ENCODE measurements around the gene EGFL6.

Gene EGFL6

DNA sequence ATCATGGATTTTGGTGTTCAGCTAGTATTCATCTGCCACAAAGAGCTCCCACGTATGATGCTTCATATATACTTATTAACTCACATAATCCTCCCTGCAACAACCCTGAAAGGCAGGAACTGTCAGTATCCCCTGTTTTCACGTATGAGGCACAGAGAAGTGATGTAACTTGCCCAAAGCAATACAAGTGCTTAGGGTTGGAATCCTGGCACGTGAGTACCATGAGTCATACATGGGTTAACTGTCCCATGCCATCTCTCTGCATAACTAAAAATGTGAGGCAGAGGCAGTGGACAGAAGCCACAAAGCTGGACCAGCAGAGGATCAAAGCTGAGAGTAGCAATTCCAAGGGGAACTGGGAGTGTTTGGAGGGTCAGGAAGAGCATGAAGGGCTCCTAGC lies 35.7 kb upstream of the EGFL6 start:
- no peak for TF ChIP-seq TAF1 (IDR thresholded peaks at IDR 0.05; ENCODE audit: low read depth)
- TF ChIP-seq EGR1 (IDR thresholded peaks at IDR 0.05): no peak
- no peak for TF ChIP-seq CEBPB (IDR thresholded peaks at IDR 0.05)
- TF ChIP-seq ZBTB7A (IDR thresholded peaks at IDR 0.05; ENCODE audit: low read depth): no peak
- TF ChIP-seq NFIC (IDR thresholded peaks at IDR 0.05): no peak
- no peak for TF ChIP-seq TEAD4 (IDR thresholded peaks at IDR 0.05)
- no peak for TF ChIP-seq YY1 (IDR thresholded peaks at IDR 0.05; ENCODE audit: low read depth)
- TF ChIP-seq MAX (IDR thresholded peaks at IDR 0.05): no peak
- no peak for TF ChIP-seq CREB1 (IDR thresholded peaks at IDR 0.05; ENCODE audit: low read depth)
- TF ChIP-seq, protein P1, sequence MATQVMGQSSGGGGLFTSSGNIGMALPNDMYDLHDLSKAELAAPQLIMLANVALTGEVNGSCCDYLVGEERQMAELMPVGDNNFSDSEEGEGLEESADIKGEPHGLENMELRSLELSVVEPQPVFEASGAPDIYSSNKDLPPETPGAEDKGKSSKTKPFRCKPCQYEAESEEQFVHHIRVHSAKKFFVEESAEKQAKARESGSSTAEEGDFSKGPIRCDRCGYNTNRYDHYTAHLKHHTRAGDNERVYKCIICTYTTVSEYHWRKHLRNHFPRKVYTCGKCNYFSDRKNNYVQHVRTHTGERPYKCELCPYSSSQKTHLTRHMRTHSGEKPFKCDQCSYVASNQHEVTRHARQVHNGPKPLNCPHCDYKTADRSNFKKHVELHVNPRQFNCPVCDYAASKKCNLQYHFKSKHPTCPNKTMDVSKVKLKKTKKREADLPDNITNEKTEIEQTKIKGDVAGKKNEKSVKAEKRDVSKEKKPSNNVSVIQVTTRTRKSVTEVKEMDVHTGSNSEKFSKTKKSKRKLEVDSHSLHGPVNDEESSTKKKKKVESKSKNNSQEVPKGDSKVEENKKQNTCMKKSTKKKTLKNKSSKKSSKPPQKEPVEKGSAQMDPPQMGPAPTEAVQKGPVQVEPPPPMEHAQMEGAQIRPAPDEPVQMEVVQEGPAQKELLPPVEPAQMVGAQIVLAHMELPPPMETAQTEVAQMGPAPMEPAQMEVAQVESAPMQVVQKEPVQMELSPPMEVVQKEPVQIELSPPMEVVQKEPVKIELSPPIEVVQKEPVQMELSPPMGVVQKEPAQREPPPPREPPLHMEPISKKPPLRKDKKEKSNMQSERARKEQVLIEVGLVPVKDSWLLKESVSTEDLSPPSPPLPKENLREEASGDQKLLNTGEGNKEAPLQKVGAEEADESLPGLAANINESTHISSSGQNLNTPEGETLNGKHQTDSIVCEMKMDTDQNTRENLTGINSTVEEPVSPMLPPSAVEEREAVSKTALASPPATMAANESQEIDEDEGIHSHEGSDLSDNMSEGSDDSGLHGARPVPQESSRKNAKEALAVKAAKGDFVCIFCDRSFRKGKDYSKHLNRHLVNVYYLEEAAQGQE (IDR thresholded peaks at IDR 0.05; ENCODE audit: low read depth): no peak
- no peak for TF ChIP-seq EP300 (IDR thresholded peaks at IDR 0.05; ENCODE audit: borderline replicate concordance)

GRCh38 chrX:13535376-13536165 lies 33.8 kb upstream of the EGFL6 start:
- TF ChIP-seq RAD21 (IDR thresholded peaks at IDR 0.05; ENCODE audit: low read depth): no peak
- TF ChIP-seq EP300 (IDR thresholded peaks at IDR 0.05; ENCODE audit: borderline replicate concordance): no peak
- no peak for TF ChIP-seq FOXM1 (IDR thresholded peaks at IDR 0.05; ENCODE audit: borderline replicate concordance, low read depth)

- TF ChIP-seq USF1 (IDR thresholded peaks at IDR 0.05) (no peak), NFIC (IDR thresholded peaks at IDR 0.05) (no peak), EGR1 (IDR thresholded peaks at IDR 0.05) (no peak), CREB1 (IDR thresholded peaks at IDR 0.05; ENCODE audit: low read depth) (no peak), FOXM1 (IDR thresholded peaks at IDR 0.05; ENCODE audit: borderline replicate concordance, low read depth) (no peak), YY1 (IDR thresholded peaks at IDR 0.05; ENCODE audit: low read depth) (no peak), RAD21 (IDR thresholded peaks at IDR 0.05; ENCODE audit: low read depth) (no peak), TAF1 (IDR thresholded peaks at IDR 0.05; ENCODE audit: low read depth) (no peak), TEAD4 (IDR thresholded peaks at IDR 0.05) (no peak), EP300 (IDR thresholded peaks at IDR 0.05; ENCODE audit: borderline replicate concordance) (no peak), CEBPB (IDR thresholded peaks at IDR 0.05) (no peak), MAX (IDR thresholded peaks at IDR 0.05) (no peak), TCF12 (IDR thresholded peaks at IDR 0.05; ENCODE audit: low read depth) (no peak), ZBTB7A (IDR thresholded peaks at IDR 0.05; ENCODE audit: low read depth) (no peak)
- TF ChIP-seq, protein P1 (IDR thresholded peaks at IDR 0.05; ENCODE audit: low read depth): no peak
Measured at GRCh38 chrX:13536551-13536950, 32.9 kb upstream of the EGFL6 start.

- TF ChIP-seq EGR1 (IDR thresholded peaks at IDR 0.05) (no peak), YY1 (IDR thresholded peaks at IDR 0.05; ENCODE audit: low read depth) (no peak), TAF1 (IDR thresholded peaks at IDR 0.05; ENCODE audit: low read depth) (no peak), MAX (IDR thresholded peaks at IDR 0.05) (no peak), CREB1 (IDR thresholded peaks at IDR 0.05; ENCODE audit: low read depth) (no peak), FOXM1 (IDR thresholded peaks at IDR 0.05; ENCODE audit: borderline replicate concordance, low read depth) (no peak), ZBTB7A (IDR thresholded peaks at IDR 0.05; ENCODE audit: low read depth) (no peak), TCF12 (IDR thresholded peaks at IDR 0.05; ENCODE audit: low read depth) (no peak), EP300 (IDR thresholded peaks at IDR 0.05; ENCODE audit: borderline replicate concordance) (no peak), USF1 (IDR thresholded peaks at IDR 0.05) (no peak), TEAD4 (IDR thresholded peaks at IDR 0.05) (no peak), RAD21 (IDR thresholded peaks at IDR 0.05; ENCODE audit: low read depth) (no peak), CEBPB (IDR thresholded peaks at IDR 0.05) (no peak), NFIC (IDR thresholded peaks at IDR 0.05) (no peak)
- TF ChIP-seq, protein P1 (IDR thresholded peaks at IDR 0.05; ENCODE audit: low read depth): no peak
Measured at GRCh38 chrX:13538414-13538813, 31.0 kb upstream of the EGFL6 start.

Measured in Ishikawa (cell line).